Retinal pigment epithelial cell (primary cell): ENCODE data around the gene ADNP.

Source experiments
- DNase-seq: peaks from one replicate; pipeline ENCODE4 v3.0.0-alpha.2; 2010; ENCODE audit warnings: low read depth
- H3K4me3 ChIP-seq: 2 replicates; pipeline ENCODE4 v1.5.1; 2011; ENCODE audit warnings: mild to moderate bottlenecking, low read length, control low read depth, moderate library complexity
- CTCF ChIP-seq: conservative IDR thresholded peaks from 2 replicates; pipeline ENCODE4 v1.5.1; 2011; ENCODE audit warnings: low read depth, low read length, control low read depth, inconsistent platforms

Gene ADNP

GRCh38 chr20:50968289-50968688 lies 37.1 kb upstream of the ADNP start:
- TF ChIP-seq CTCF: no peak
- no peak for DNase-seq
- H3K4me3 ChIP-seq: no peak overlapping the region

GRCh38 chr20:50967586-50967985 lies 36.3 kb upstream of the ADNP start:
- no peak for TF ChIP-seq CTCF
- DNase-seq: no peak
- H3K4me3 ChIP-seq: no peak overlapping the region

- no peak for DNase-seq
- TF ChIP-seq CTCF: no peak
These were observed 28.4 kb upstream of the ADNP start for GRCh38 chr20:50959543-50960126.

GRCh38 chr20:50958615-50959542 lies 27.6 kb upstream of the ADNP start, which contains the start of gene MOCS3:
MOCS3 (plus strand) TSS chr20:50958818; CDS start chr20:50958843, 25 bp downstream.
- peak within 1 kb of the TSS; percentile 99 for H3K4me3 ChIP-seq
- TF ChIP-seq CTCF: no peak
- peak; percentile 74 for DNase-seq

More at GRCh38 chr20:50959543-50960126, 28.4 kb upstream of the ADNP start:
- H3K4me3 ChIP-seq: peak overlapping the region; percentile 99

GRCh38 chr20:50957798-50958614 lies 26.8 kb upstream of the ADNP start, which contains the start of gene DPM1:
DPM1 (minus strand) TSS chr20:50958532; CDS start chr20:50958523, 9 bp downstream.
- H3K4me3 ChIP-seq: peak within 1 kb of the TSS; percentile 99
- TF ChIP-seq CTCF: no peak

GRCh38 chr20:50957276-50957675 lies 26.0 kb upstream of the ADNP start:
- peak overlapping the region; percentile 99 for H3K4me3 ChIP-seq
- no peak for TF ChIP-seq CTCF
- no peak for DNase-seq

More at GRCh38 chr20:50957798-50958614, 26.8 kb upstream of the ADNP start, which contains the start of gene DPM1:
- peak; percentile 57 for DNase-seq
